ENCODE measurements around the gene SNUPN. TPM values are rescaled to one million over a fixed set of nuclear protein-coding genes. Genes with fewer than 3 reads are reported as not detected.

SNUPN gene
- total and polyA plus RNA-seq, 2 of the 4 experiments (the other 2 are of a cell fraction), result 23.8 to 24.1 TPM

DNA sequence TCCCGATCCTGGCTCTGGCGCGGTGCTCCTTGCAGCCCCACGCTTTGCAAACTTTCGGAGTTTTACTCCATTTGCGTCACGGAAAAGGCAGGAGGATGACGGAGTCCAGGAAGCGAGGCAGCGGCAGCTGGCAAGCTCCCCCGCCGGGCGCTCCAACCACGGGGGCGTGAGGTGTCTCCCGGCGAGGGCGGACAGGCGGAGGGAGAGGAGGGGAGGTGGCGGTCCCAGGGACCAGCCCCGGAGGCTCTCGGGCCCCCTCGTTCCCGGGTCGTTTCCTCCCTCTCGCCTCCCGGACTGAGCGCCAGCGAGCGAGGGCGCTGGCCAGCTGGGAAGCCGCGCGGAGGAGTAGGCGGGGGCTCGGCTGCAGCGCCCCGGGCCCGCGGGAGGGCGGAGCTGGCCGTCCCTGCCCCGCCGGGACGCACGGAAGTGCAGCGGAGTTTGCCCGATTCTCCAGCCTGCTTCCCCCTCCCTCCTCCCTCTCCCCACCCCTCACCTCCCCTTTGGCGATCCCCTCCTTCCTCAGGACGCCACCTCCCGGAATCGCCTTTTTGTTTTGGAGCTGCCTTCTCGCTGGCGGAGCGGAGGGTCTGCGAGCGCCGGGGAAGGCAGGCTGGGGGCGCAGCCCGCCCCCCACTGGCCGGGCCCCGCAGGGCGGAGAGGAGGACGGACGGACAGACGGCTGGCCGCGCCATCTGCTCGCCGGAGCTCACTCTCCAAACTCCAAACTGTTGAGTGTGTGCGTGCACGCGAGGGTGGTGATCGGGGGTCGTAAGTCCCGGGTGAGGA lies 22.0 kb upstream of the SNUPN start, which contains the start of gene SNX33:
SNX33 (plus strand) TSS at position 543 of the 786 bp plus-strand sequence. CDS start 1,191 bp downstream, outside the sequence.
- peak; percentile 89 for DNase-seq
- intact Hi-C loops (cut with micrococcal nuclease), result loop anchor here (1.0 kb wide), 3 partner anchors 14 to 36 kb away; no protein-coding TSS in a partner anchor
- TF ChIP-seq POLR2A (IDR thresholded peaks at IDR 0.05; ENCODE audit: low read depth, low read length), result peak; percentile 84
- TF ChIP-seq, protein P1, sequence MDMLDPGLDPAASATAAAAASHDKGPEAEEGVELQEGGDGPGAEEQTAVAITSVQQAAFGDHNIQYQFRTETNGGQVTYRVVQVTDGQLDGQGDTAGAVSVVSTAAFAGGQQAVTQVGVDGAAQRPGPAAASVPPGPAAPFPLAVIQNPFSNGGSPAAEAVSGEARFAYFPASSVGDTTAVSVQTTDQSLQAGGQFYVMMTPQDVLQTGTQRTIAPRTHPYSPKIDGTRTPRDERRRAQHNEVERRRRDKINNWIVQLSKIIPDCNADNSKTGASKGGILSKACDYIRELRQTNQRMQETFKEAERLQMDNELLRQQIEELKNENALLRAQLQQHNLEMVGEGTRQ (IDR thresholded peaks at IDR 0.05; ENCODE audit: low read depth, low read length), result no peak
- no peak for TF ChIP-seq RCOR1 (IDR thresholded peaks at IDR 0.05; ENCODE audit: insufficient replicate concordance, low read length)
- no peak for TF ChIP-seq NFE2L2 (IDR thresholded peaks at IDR 0.05; ENCODE audit: low read depth, low read length)
- TF ChIP-seq MXI1 (IDR thresholded peaks at IDR 0.05; ENCODE audit: borderline replicate concordance, low read depth, low read length), result peak; percentile 62; the same call in 1 of the 2 replicates
- TF ChIP-seq, protein P2, sequence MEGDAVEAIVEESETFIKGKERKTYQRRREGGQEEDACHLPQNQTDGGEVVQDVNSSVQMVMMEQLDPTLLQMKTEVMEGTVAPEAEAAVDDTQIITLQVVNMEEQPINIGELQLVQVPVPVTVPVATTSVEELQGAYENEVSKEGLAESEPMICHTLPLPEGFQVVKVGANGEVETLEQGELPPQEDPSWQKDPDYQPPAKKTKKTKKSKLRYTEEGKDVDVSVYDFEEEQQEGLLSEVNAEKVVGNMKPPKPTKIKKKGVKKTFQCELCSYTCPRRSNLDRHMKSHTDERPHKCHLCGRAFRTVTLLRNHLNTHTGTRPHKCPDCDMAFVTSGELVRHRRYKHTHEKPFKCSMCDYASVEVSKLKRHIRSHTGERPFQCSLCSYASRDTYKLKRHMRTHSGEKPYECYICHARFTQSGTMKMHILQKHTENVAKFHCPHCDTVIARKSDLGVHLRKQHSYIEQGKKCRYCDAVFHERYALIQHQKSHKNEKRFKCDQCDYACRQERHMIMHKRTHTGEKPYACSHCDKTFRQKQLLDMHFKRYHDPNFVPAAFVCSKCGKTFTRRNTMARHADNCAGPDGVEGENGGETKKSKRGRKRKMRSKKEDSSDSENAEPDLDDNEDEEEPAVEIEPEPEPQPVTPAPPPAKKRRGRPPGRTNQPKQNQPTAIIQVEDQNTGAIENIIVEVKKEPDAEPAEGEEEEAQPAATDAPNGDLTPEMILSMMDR (conservative IDR thresholded peaks at IDR 0.05; ENCODE audit: low read depth, low read length), result peak; percentile 49
- TF ChIP-seq CEBPB (IDR thresholded peaks at IDR 0.05; ENCODE audit: low read depth, low read length), result 0 out of 2 replicates have a peak, but pooled peaks have one; percentile 12
- no peak for TF ChIP-seq MAFK (IDR thresholded peaks at IDR 0.05; ENCODE audit: low read depth, low read length)
- TF ChIP-seq SMC3 (IDR thresholded peaks at IDR 0.05; ENCODE audit: low read depth, low read length), result peak; percentile 29
- TF ChIP-seq BHLHE40 (IDR thresholded peaks at IDR 0.05; ENCODE audit: low read depth, low read length), result no peak; the same call in 1 of the 2 replicates
- TF ChIP-seq MAZ (IDR thresholded peaks at IDR 0.05; ENCODE audit: borderline replicate concordance, low read depth, low read length), result peak; percentile 68
- TF ChIP-seq CHD1 (IDR thresholded peaks at IDR 0.05; ENCODE audit: low read depth, low read length), result peak; percentile 60; the same call in 1 of the 2 replicates
- TF ChIP-seq, protein P3, sequence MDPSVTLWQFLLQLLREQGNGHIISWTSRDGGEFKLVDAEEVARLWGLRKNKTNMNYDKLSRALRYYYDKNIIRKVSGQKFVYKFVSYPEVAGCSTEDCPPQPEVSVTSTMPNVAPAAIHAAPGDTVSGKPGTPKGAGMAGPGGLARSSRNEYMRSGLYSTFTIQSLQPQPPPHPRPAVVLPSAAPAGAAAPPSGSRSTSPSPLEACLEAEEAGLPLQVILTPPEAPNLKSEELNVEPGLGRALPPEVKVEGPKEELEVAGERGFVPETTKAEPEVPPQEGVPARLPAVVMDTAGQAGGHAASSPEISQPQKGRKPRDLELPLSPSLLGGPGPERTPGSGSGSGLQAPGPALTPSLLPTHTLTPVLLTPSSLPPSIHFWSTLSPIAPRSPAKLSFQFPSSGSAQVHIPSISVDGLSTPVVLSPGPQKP (IDR thresholded peaks at IDR 0.05; ENCODE audit: borderline replicate concordance, low read depth, low read length), result no peak

More for the DNA sequence above, 22.0 kb upstream of the SNUPN start, which contains the start of gene SNX33:
- Histone ChIP-seq H4K91ac (ENCODE audit: insufficient read depth, low read depth, low read length) (peak within 1 kb of the TSS; percentile 97), H3K4me2 (ENCODE audit: low read depth, low read length) (peak within 1 kb of the TSS; percentile 92), H2AK9ac (replicated peaks; ENCODE audit: low read depth, low read length, poor library complexity) (peak within 1 kb of the TSS; percentile 100), H3K56ac (ENCODE audit: extremely low read depth, insufficient read depth, low read length) (peak within 1 kb of the TSS; percentile 93), H3K4me1 (ENCODE audit: control insufficient read depth, insufficient read depth, low read length) (peaks cover 37% of the 10 kb centered on the region), H2BK120ac (ENCODE audit: low read depth, low read length) (peak within 1 kb of the TSS; percentile 85), H3K79me1 (ENCODE audit: low read depth in 1 of 2, low read length in 2 of 2) (peaks cover 26 to 69% of the 10 kb centered on the region in 2 experiments), H3K14ac (replicated peaks; ENCODE audit: low read depth, low read length) (peak within 1 kb of the TSS; percentile 99), H3K4ac (ENCODE audit: low read depth, low read length) (peak within 1 kb of the TSS; percentile 99), H3K4me3 (ENCODE audit: insufficient read depth, low read depth, low read length) (peak within 1 kb of the TSS; percentile 88), H4K8ac (ENCODE audit: low read depth in 2 of 2, low read length in 2 of 2) (peak within 1 kb of the TSS; percentile 91 to 95), H2BK5ac (ENCODE audit: low read depth, low read length, poor library complexity, severe bottlenecking) (peak within 1 kb of the TSS; percentile 95), H3K9ac (ENCODE audit: low read depth, low read length) (peak within 1 kb of the TSS; percentile 99), H3K18ac (ENCODE audit: low read depth, low read length) (peak within 1 kb of the TSS; percentile 95), H2AK5ac (ENCODE audit: low read depth, low read length) (peak within 1 kb of the TSS; percentile 91), H3K36me3 (ENCODE audit: control insufficient read depth, insufficient read depth, low read length) (peaks cover 26% of the 10 kb centered on the region), H3K9me3 (ENCODE audit: control insufficient read depth, insufficient read depth, low read length) (no peaks in the 10 kb centered on the region), H2BK15ac (ENCODE audit: low read depth, low read length) (peak within 1 kb of the TSS; percentile 88; the same call in 2 of the 3 replicates), H2AFZ (replicated peaks; ENCODE audit: low read length, poor library complexity) (peak within 1 kb of the TSS; percentile 94), H3K23ac (ENCODE audit: low read depth, low read length) (peak within 1 kb of the TSS; percentile 99), H3K27me3 (ENCODE audit: control insufficient read depth, insufficient read depth, low read length) (no peaks in the 10 kb centered on the region), H4K5ac (ENCODE audit: low read depth, low read length) (peak within 1 kb of the TSS; percentile 88), H3K9me1 (ENCODE audit: insufficient read depth, low read length) (peaks cover 32% of the 10 kb centered on the region), H4K20me1 (ENCODE audit: insufficient read depth, low read length) (peaks cover 40% of the 10 kb centered on the region), H3K27ac (ENCODE audit: insufficient read depth, low read length) (peak within 1 kb of the TSS; percentile 94), H2BK20ac (ENCODE audit: low read depth, low read length) (0 out of 2 replicates have a peak within 1 kb of the TSS, but pooled peaks have one; percentile 47)
- ChIA-PET CTCF (interaction anchor here (0.7 to 1.2 kb wide), 2 partner anchors 10 to 35 kb away, joined by 3 to 4 read pairs; no protein-coding TSS in a partner anchor), POLR2A (ENCODE audit: unreplicated experiment) (interaction anchor here (0.6 to 1.1 kb wide), 5 partner anchors 9 to 535 kb away, joined by 3 to 4 read pairs (median 3); no protein-coding TSS in a partner anchor)
- dilution Hi-C loops (cut with HindIII; ENCODE audit: low sequenced_read_pairs, unreplicated experiment), result no loop called here
- 0% methylated on average over 13 of the region's 76 CpGs; no CpG with 5 or more reads in 1 of the 2 experiments for WGBS, 2 experiments (ENCODE audit: extremely low coverage in 2 of 2, insufficient read length in 1 of 2)
- in situ Hi-C loops (cut with MboI; ENCODE audit: low sequenced_read_pairs), result no loop called here
- BruUV-seq (replicated peaks), result no TSS peak
- peak; percentile 81 for ATAC-seq (ENCODE audit: low read depth)
